H1 (cell line): ENCODE results near the gene DACH2. TPM values are rescaled to one million over a fixed set of nuclear protein-coding genes. Genes with fewer than 3 reads are reported as not detected.

Experiments
- CTCF ChIA-PET: fragments of 300-600 bp; sonication (Branson Sonifier 250); formaldehyde crosslinking; loops from one replicate; lab custom pipeline; 2021; ENCODE audit not compliant: partially characterized antibody; lab: Charles Lee
- POLR2A ChIA-PET: fragments of 300-600 bp; sonication (Branson Sonifier 250); formaldehyde crosslinking; loops from one replicate; lab custom pipeline; 2021; ENCODE audit warnings: inconsistent platforms; ENCODE audit not compliant: partially characterized antibody; lab: Charles Lee
- DNase-seq, 2 experiments: peaks; one replicate each; pipeline versions ENCODE4 v3.0.0 to v3.0.0-alpha.2; 2010 to 2022; ENCODE audit warnings: low spot score in 2 of 2, low read depth in 1 of 2, mixed read lengths in 1 of 2
- FAIRE-seq: peaks from 2 replicates; lab custom pipeline; 2011; peaks lifted over from hg19 to GRCh38; lab: Jason Lieb, UNC
- H2AFZ ChIP-seq: 2 replicates; pipeline ENCODE4 v1.8.1; 2012; ENCODE audit warnings: low read length, inconsistent platforms
- H2AK5ac ChIP-seq: 2 replicates; pipeline ENCODE4 v1.6.1; 2013; ENCODE audit warnings: low read depth, low read length
- H2BK120ac ChIP-seq: replicated peaks from 2 replicates; pipeline ENCODE3; 2013; ENCODE audit warnings: low read depth, low read length, inconsistent platforms
- H2BK12ac ChIP-seq: 2 replicates; pipeline ENCODE4 v1.6.1; 2013; ENCODE audit warnings: low read depth, low read length
- H2BK15ac ChIP-seq: 2 replicates; pipeline ENCODE4 v1.6.1; 2013; ENCODE audit warnings: low read length
- H2BK20ac ChIP-seq: 2 replicates; pipeline ENCODE4 v1.6.1; 2013; ENCODE audit warnings: low read length
- H2BK5ac ChIP-seq: 2 replicates; pipeline ENCODE4 v1.6.1; 2013; ENCODE audit warnings: low read depth, low read length
- H3K14ac ChIP-seq: 2 replicates; pipeline ENCODE4 v1.6.1; 2013; ENCODE audit warnings: inconsistent platforms; ENCODE audit not compliant: insufficient read length
- H3K18ac ChIP-seq: 2 replicates; pipeline ENCODE4 v1.6.1; 2013; ENCODE audit warnings: low read length; ENCODE audit errors: extremely low read depth
- H3K23ac ChIP-seq: 2 replicates; pipeline ENCODE4 v1.6.1; 2013; ENCODE audit warnings: inconsistent platforms; ENCODE audit not compliant: insufficient read length
- H3K23me2 ChIP-seq: 2 replicates; pipeline ENCODE4 v1.6.1; 2013; ENCODE audit warnings: low read depth, low read length
- H3K27ac ChIP-seq: 2 replicates; pipeline ENCODE4 v1.6.1; 2011; ENCODE audit warnings: low read depth, low read length, inconsistent platforms
- H3K27me3 ChIP-seq, 4 experiments: replicated peaks in 1 of 4; 1 replicate in 1 of 4; 2 replicates in 3 of 4; pipeline versions ENCODE4 v1.6.1 to v1.8.1; 2011 to 2013; ENCODE audit warnings: low read length in 3 of 4, mild to moderate bottlenecking in 3 of 4, inconsistent platforms in 2 of 4, mixed read lengths in 2 of 4, moderate library complexity in 1 of 4; ENCODE audit not compliant: control insufficient read depth in 3 of 4, insufficient read depth in 3 of 4; ENCODE audit errors: extremely low read depth in 1 of 4
- H3K36me3 ChIP-seq, 4 experiments: 2 replicates each; pipeline versions ENCODE4 v1.6.1 to v1.8.1; 2011 to 2013; ENCODE audit warnings: mild to moderate bottlenecking in 4 of 4, low read length in 3 of 4, moderate library complexity in 2 of 4, control low read depth in 1 of 4, inconsistent platforms in 1 of 4; ENCODE audit not compliant: insufficient read depth in 4 of 4, control insufficient read depth in 2 of 4
- H3K4ac ChIP-seq: replicated peaks from 2 replicates; pipeline ENCODE3; 2013; ENCODE audit warnings: low read length, low read depth, mixed read lengths, inconsistent platforms; ENCODE audit not compliant: insufficient read length
- H3K4me1 ChIP-seq, 4 experiments: replicated peaks in 1 of 4; 1 replicate in 1 of 4; 2 replicates in 3 of 4; pipeline versions ENCODE4 v1.6.1 to v1.8.1; 2011 to 2013; ENCODE audit warnings: low read length in 3 of 4, inconsistent platforms in 2 of 4, mixed read lengths in 1 of 4; ENCODE audit not compliant: insufficient read depth in 4 of 4, control insufficient read depth in 3 of 4
- H3K4me2 ChIP-seq, 2 experiments: 2 replicates each; pipeline versions ENCODE4 v1.6.1 to v1.8.1; 2011 to 2013; ENCODE audit warnings: low read depth in 2 of 2, low read length in 2 of 2, control low read depth in 1 of 2, inconsistent platforms in 1 of 2, mild to moderate bottlenecking in 1 of 2; ENCODE audit not compliant: insufficient read depth in 1 of 2
- H3K4me3 ChIP-seq, 4 experiments: fragments of 200-600, 300-600 bp in 1 of 4; sonication (generic), shearing (Covaris generic), sonication (Bioruptor Twin) in 1 of 4; 2 replicates each; pipeline versions ENCODE4 v1.5.1 to v1.8.1; 2011 to 2016; ENCODE audit warnings: low read length in 4 of 4, low read depth in 3 of 4, control low read depth in 2 of 4, inconsistent platforms in 2 of 4, mild to moderate bottlenecking in 2 of 4, mixed read lengths in 1 of 4, moderate library complexity in 1 of 4; ENCODE audit not compliant: insufficient read depth in 2 of 4; ENCODE audit errors: extremely low read depth in 1 of 4
- H3K56ac ChIP-seq: replicated peaks from 2 replicates; pipeline ENCODE3; 2013; ENCODE audit warnings: low read depth, mild to moderate bottlenecking, mixed read lengths, low read length, inconsistent platforms; ENCODE audit not compliant: insufficient read length
- H3K79me1 ChIP-seq: 2 replicates; pipeline ENCODE4 v1.6.1; 2013; ENCODE audit warnings: low read depth, low read length, control low read depth
- H3K79me2 ChIP-seq, 2 experiments: 2 replicates each; pipeline versions ENCODE4 v1.6.1 to v1.8.1; 2012 to 2013; ENCODE audit warnings: low read length in 2 of 2, mild to moderate bottlenecking in 2 of 2, inconsistent platforms in 1 of 2; ENCODE audit not compliant: insufficient read depth in 2 of 2, control insufficient read depth in 1 of 2
- H3K9ac ChIP-seq, 4 experiments: replicated peaks in 1 of 4; 1 replicate in 1 of 4; 2 replicates in 3 of 4; pipeline versions ENCODE4 v1.6.1 to v1.8.1; 2011 to 2013; ENCODE audit warnings: low read depth in 3 of 4, low read length in 3 of 4, control low read depth in 2 of 4, mild to moderate bottlenecking in 2 of 4, moderate library complexity in 2 of 4, inconsistent platforms in 1 of 4; ENCODE audit errors: extremely low read depth in 1 of 4
- H3K9me3 ChIP-seq, 2 experiments: 2 replicates each; pipeline versions ENCODE4 v1.6.1 to v1.8.1; 2012 to 2013; ENCODE audit warnings: mild to moderate bottlenecking in 2 of 2, moderate library complexity in 2 of 2, control low read depth in 1 of 2, inconsistent platforms in 1 of 2, low read depth in 1 of 2, low read length in 1 of 2, mixed read lengths in 1 of 2; ENCODE audit not compliant: insufficient read depth in 2 of 2
- H4K20me1 ChIP-seq, 2 experiments: replicated peaks in 1 of 2; 2 replicates each; pipeline versions ENCODE3 to v1.8.1; 2011 to 2013; ENCODE audit warnings: inconsistent platforms in 2 of 2, low read length in 2 of 2, mild to moderate bottlenecking in 1 of 2; ENCODE audit not compliant: insufficient read depth in 2 of 2, control insufficient read depth in 1 of 2
- H4K5ac ChIP-seq: 2 replicates; pipeline ENCODE4 v1.6.1; 2013; ENCODE audit warnings: low read length, low read depth, mixed read lengths, inconsistent platforms; ENCODE audit not compliant: insufficient read length
- H4K8ac ChIP-seq: 2 replicates; pipeline ENCODE4 v1.8.0; 2013; ENCODE audit warnings: mild to moderate bottlenecking, moderate library complexity, low read length, inconsistent platforms; ENCODE audit not compliant: insufficient read depth; ENCODE audit errors: extremely low read depth
- H4K91ac ChIP-seq: replicated peaks from 2 replicates; pipeline ENCODE3; 2013; ENCODE audit warnings: low read length, mixed read lengths, inconsistent platforms; ENCODE audit not compliant: insufficient read length
- CBX5 ChIP-seq: fragments of 300-800, 300-1000 bp; sonication (generic); IDR thresholded peaks from 2 replicates; pipeline ENCODE4 v1.7.1; 2016; ENCODE audit warnings: antibody characterized with exemption, low read length, low read depth
- CBX8 ChIP-seq: fragments of 300-800, 300-1000 bp; sonication (generic); IDR thresholded peaks from 2 replicates; pipeline ENCODE4 v1.7.1; 2016; ENCODE audit warnings: low read depth, low read length, borderline replicate concordance
- MAFK ChIP-seq: IDR thresholded peaks from 2 replicates; pipeline ENCODE4 v1.6.1; 2012; ENCODE audit warnings: low read depth, mild to moderate bottlenecking, improper control_type of control experiment, low read length
- SIN3A ChIP-seq, 2 experiments: IDR thresholded peaks in 1 of 2; conservative IDR thresholded peaks in 1 of 2; 2 replicates each; pipeline ENCODE4 v1.6.1; 2011 to 2012; ENCODE audit warnings: low read length in 2 of 2, improper control_type of control experiment in 1 of 2, low read depth in 1 of 2, mild to moderate bottlenecking in 1 of 2
- SP4 ChIP-seq: IDR thresholded peaks from 2 replicates; pipeline ENCODE4 v1.6.1; 2012; ENCODE audit warnings: low read length, inconsistent platforms
- WGBS, 2 experiments: shearing (Covaris generic) in 1 of 2; methylation state at CpG; one replicate each; pipeline versions ENCODE4 v1.1.6 to v1.1.7; 2013 to 2015; ENCODE audit warnings: low lambda C conversion rate in 2 of 2, mixed read lengths in 2 of 2, inconsistent platforms in 1 of 2, low coverage in 1 of 2, missing lambda C conversion rate in 1 of 2; ENCODE audit not compliant: insufficient replicate concordance in 2 of 2, insufficient coverage in 1 of 2, insufficient read length in 1 of 2; ENCODE audit errors: extremely low coverage in 1 of 2, missing lambda C conversion rate in 1 of 2; 5-methylcytosine and 5-hydroxymethylcytosine counted together
- polyA plus RNA-seq, 7 experiments: library from polyadenylated mRNA; depleted of rRNA in 3 of 7; stranded (reverse) in 5 of 7; unstranded in 2 of 7; fragments of >200 nt in 5 of 7; fragments of 200-250 nt in 2 of 7; gene quantifications; 1 replicate in 5 of 7; 2 replicates in 1 of 7; 4 replicates in 1 of 7; pipeline versions ENCODE4 v1.2.1 to v1.2.3, GENCODE V29; 2011 to 2013; ENCODE audit warnings: missing spikeins in 2 of 7, mixed read lengths in 2 of 7
- total RNA-seq: library from RNA; stranded (reverse); fragmentation: NEBNext Ultra II Directional; extraction: Animal tissue kit (Norgen Biotek cat#: 25700); gene quantifications from 2 replicates; pipeline ENCODE4 v1.2.1, GENCODE V29; 2021
- TF ChIP-seq, protein P1 (sequence below): IDR thresholded peaks from 2 replicates; pipeline ENCODE4 v1.6.1; 2012; ENCODE audit warnings: inconsistent platforms

Gene DACH2
- total and polyA plus RNA-seq, 2 of the 8 experiments (the other 6 are each of a cell fraction or from before 2014, with no cell fraction given): 1.0 to 1.8 TPM

DNA sequence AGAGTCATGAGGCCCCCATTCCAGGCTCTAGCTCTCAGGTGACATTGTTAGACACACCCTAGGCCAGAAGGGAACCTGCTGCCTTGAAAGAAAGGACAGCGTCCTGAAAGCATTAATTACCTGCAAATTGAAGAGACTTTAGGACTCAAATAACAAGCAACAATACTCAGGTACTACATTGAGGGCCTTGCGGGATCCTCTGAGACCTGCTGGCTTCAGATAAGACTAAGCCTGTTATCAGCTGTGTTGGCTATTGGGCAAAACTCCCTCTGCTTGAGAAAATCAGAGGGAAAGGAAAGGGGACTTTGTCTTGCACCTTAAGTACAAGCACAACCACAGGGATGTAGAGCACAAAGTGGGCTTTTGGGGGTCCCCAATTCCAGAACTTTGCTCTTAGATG is 45.9 kb upstream of the DACH2 start:
- Histone ChIP-seq H3K9ac (no peak overlapping the region), H3K79me2 (no peaks in the 10 kb centered on the region), H4K8ac (no peak overlapping the region), H4K91ac (no peak overlapping the region), H2BK5ac (no peak overlapping the region), H3K56ac (no peak overlapping the region), H3K18ac (no peak overlapping the region), H3K4me1 (peaks cover 0 to 3% (median 0%) of the 10 kb centered on the region in 4 experiments; a peak in 1 of 7 replicates), H2BK15ac (no peak overlapping the region), H2BK120ac (no peak overlapping the region), H3K27ac (no peak overlapping the region), H3K79me1 (no peaks in the 10 kb centered on the region), H3K4me2 (no peak overlapping the region), H3K4me3 (no peak overlapping the region), H2AK5ac (no peak overlapping the region), H3K9me3 (no peaks in the 10 kb centered on the region), H2BK20ac (no peak overlapping the region), H3K27me3 (no peaks in the 10 kb centered on the region), H4K5ac (no peak overlapping the region), H3K23me2 (no peaks in the 10 kb centered on the region), H4K20me1 (no peaks in the 10 kb centered on the region), H2BK12ac (no peak overlapping the region), H2AFZ (no peak overlapping the region), H3K4ac (no peak overlapping the region), H3K23ac (no peak overlapping the region), H3K14ac (no peak overlapping the region), H3K36me3 (no peaks in the 10 kb centered on the region)
- DNase-seq (no peak), FAIRE-seq (no peak)
- CTCF ChIA-PET: interaction anchor here (1.7 kb wide), 1 partner anchor 69 kb away, joined by 4 read pairs; no protein-coding TSS in a partner anchor
- POLR2A ChIA-PET: no interaction called here
- 86% methylated on average over 2 of the region's 2 CpGs; no CpG with 5 or more reads in 1 of the 2 experiments for WGBS, 2 experiments
- TF ChIP-seq CBX8 (no peak), CBX5 (no peak), MAFK (no peak), SIN3A (conservative IDR thresholded peaks at IDR 0.05 in 1 of 2, IDR thresholded peaks at IDR 0.05 in 1 of 2; ENCODE audit: low read depth in 1 of 2, low read length in 2 of 2) (no peak), SP4 (no peak)
- TF ChIP-seq, protein P1, sequence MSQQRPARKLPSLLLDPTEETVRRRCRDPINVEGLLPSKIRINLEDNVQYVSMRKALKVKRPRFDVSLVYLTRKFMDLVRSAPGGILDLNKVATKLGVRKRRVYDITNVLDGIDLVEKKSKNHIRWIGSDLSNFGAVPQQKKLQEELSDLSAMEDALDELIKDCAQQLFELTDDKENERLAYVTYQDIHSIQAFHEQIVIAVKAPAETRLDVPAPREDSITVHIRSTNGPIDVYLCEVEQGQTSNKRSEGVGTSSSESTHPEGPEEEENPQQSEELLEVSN: no peak
